HCT116 (cell line): ENCODE data around the gene ADIPOQ. TPM values are rescaled to one million over a fixed set of nuclear protein-coding genes. Genes with fewer than 3 reads are reported as not detected.
"Not testable (repeated sequence)": the region's sequence is repeated elsewhere in the genome, so short reads cannot be mapped to it uniquely, and the experiment has no call there.

Source experiments
- ATAC-seq: fragments of 200-7000 bp; cut with Tn5 transposase; 2 replicates; pipeline ENCODE4 v1.9.1; 2020; ENCODE audit warnings: mild to moderate bottlenecking, moderate library complexity
- BruUV-seq: library from RNA; stranded (reverse); fragments of 400-500 nt; replicated peaks from 2 replicates; lab custom pipeline; 2021; lab: Mats Ljungman, UMichigan
- CTCF ChIA-PET: fragments of 300-600 bp; sonication (Branson Sonifier 250); formaldehyde crosslinking; loops from one replicate; lab custom pipeline; 2021; ENCODE audit warnings: antibody characterized with exemption; lab: Charles Lee
- POLR2A ChIA-PET: fragments of 300-600, 350-600 bp; sonication (Branson Sonifier 250); formaldehyde crosslinking; loops from one replicate; lab custom pipeline; 2021; ENCODE audit warnings: antibody characterized with exemption; lab: Charles Lee
- RAD21 ChIA-PET, 2 experiments: fragments of 300-600 bp; sonication (Branson Sonifier 250); formaldehyde crosslinking; loops; one replicate each; lab custom pipeline; 2023; ENCODE audit warnings: low total read pairs in 2 of 2; ENCODE audit not compliant: uncharacterized antibody in 2 of 2, unreplicated experiment in 2 of 2, low non-redundant PET in 1 of 2; lab: Charles Lee
- DNase-seq: peaks from one replicate; pipeline ENCODE4 v3.0.0-alpha.2; 2010; ENCODE audit warnings: low read depth, low spot score
- H2AFZ ChIP-seq: fragments of 200-600 bp; shearing (Covaris generic), sonication (generic); 2 replicates; pipeline ENCODE4 v1.6.1; 2017; ENCODE audit warnings: low read depth, mixed run types, mixed read lengths, antibody characterized with exemption, low read length; ENCODE audit not compliant: poor library complexity, severe bottlenecking
- H3K27ac ChIP-seq: 2 replicates; pipeline ENCODE4 v1.5.1; 2012; ENCODE audit warnings: low read depth, low read length
- H3K27me3 ChIP-seq: fragments of 200-600 bp; sonication (generic); 2 replicates; pipeline ENCODE4 v1.6.1; 2016; ENCODE audit warnings: mixed run types, low read length, mixed read lengths; ENCODE audit not compliant: insufficient read depth
- H3K36me3 ChIP-seq, 2 experiments: fragments of 200-500 bp in 1 of 2; fragments of 200-600 bp in 1 of 2; sonication (Bioruptor generic) in 1 of 2; sonication (generic) in 1 of 2; 2 replicates each; pipeline versions ENCODE4 v1.5.1 to v1.6.1; 2014 to 2016; ENCODE audit warnings: low read length in 2 of 2, inconsistent platforms in 1 of 2, mixed read lengths in 1 of 2, mixed run types in 1 of 2; ENCODE audit not compliant: insufficient read depth in 2 of 2, control insufficient read depth in 1 of 2
- H3K4me1 ChIP-seq, 2 experiments: fragments of 200-600 bp in 1 of 2; sonication (generic) in 1 of 2; 2 replicates each; pipeline versions ENCODE4 v1.5.1 to v1.6.1; 2012 to 2017; ENCODE audit warnings: low read length in 2 of 2, inconsistent platforms in 1 of 2, mild to moderate bottlenecking in 1 of 2, mixed read lengths in 1 of 2, mixed run types in 1 of 2, moderate library complexity in 1 of 2; ENCODE audit not compliant: insufficient read depth in 2 of 2, control insufficient read depth in 1 of 2
- H3K4me2 ChIP-seq: fragments of 200-600 bp; sonication (generic); 2 replicates; pipeline ENCODE4 v1.6.1; 2017; ENCODE audit warnings: mixed run types, low read length, mixed read lengths
- H3K4me3 ChIP-seq, 2 experiments: fragments of 200-600 bp in 1 of 2; sonication (generic) in 1 of 2; replicated peaks in 1 of 2; 2 replicates each; pipeline ENCODE4 v1.5.1; 2011 to 2016; ENCODE audit warnings: low read length in 2 of 2, control low read depth in 1 of 2, low read depth in 1 of 2, mild to moderate bottlenecking in 1 of 2, mixed read lengths in 1 of 2, mixed run types in 1 of 2
- H3K79me2 ChIP-seq: fragments of 200-600 bp; sonication (generic); 2 replicates; pipeline ENCODE4 v1.6.1; 2017; ENCODE audit warnings: mild to moderate bottlenecking, mixed run types, low read length, moderate library complexity, mixed read lengths; ENCODE audit not compliant: insufficient read depth
- H3K9ac ChIP-seq: fragments of 200-600 bp; sonication (generic); 2 replicates; pipeline ENCODE4 v1.6.1; 2016; ENCODE audit warnings: low read length, mixed read lengths
- H3K9me2 ChIP-seq: fragments of 200-600 bp; sonication (generic), shearing (Covaris generic); 2 replicates; pipeline ENCODE4 v1.6.1; 2017; ENCODE audit warnings: mixed run types, mild to moderate bottlenecking, moderate library complexity; ENCODE audit not compliant: insufficient read depth
- H3K9me3 ChIP-seq, 2 experiments: fragments of 200-500 bp in 1 of 2; fragments of 200-600 bp in 1 of 2; sonication (Bioruptor generic) in 1 of 2; sonication (generic) in 1 of 2; 2 replicates each; pipeline ENCODE4 v1.6.1; 2014 to 2017; ENCODE audit warnings: low read length in 2 of 2, mixed read lengths in 2 of 2, inconsistent platforms in 1 of 2, low read depth in 1 of 2, mild to moderate bottlenecking in 1 of 2, mixed run types in 1 of 2, moderate library complexity in 1 of 2; ENCODE audit not compliant: control insufficient read depth in 1 of 2, insufficient read depth in 1 of 2
- H4K20me1 ChIP-seq: fragments of 200-600 bp; sonication (generic), shearing (Covaris generic); 2 replicates; pipeline ENCODE4 v1.6.1; 2017; ENCODE audit warnings: mixed run types, mild to moderate bottlenecking, moderate library complexity; ENCODE audit not compliant: insufficient read depth
- FOSL1 ChIP-seq: IDR thresholded peaks from 2 replicates; pipeline ENCODE4 v1.6.1; 2012; ENCODE audit warnings: low read depth
- POLR2A ChIP-seq: IDR thresholded peaks from 2 replicates; pipeline ENCODE4 v1.7.0; 2011; ENCODE audit warnings: borderline replicate concordance; ENCODE audit not compliant: insufficient read depth, insufficient read length; ENCODE audit errors: extremely low read depth
- RAD21 ChIP-seq: IDR thresholded peaks from 2 replicates; pipeline ENCODE4 v1.6.1; 2012; ENCODE audit warnings: low read depth, mild to moderate bottlenecking
- intact Hi-C: fragments of 100-400 bp; cut with micrococcal nuclease; formaldehyde crosslinking; loops from 2 replicates; pipeline ENCODE4 v1.10.0; 2022
- total RNA-seq: library from RNA; stranded (reverse); gene quantifications from one replicate; pipeline ENCODE4 v1.2.1, GENCODE V29; 2021; ENCODE audit not compliant: unreplicated experiment

ADIPOQ gene
- total RNA-seq, 1 experiment from 2014 or later: not detected

DNA sequence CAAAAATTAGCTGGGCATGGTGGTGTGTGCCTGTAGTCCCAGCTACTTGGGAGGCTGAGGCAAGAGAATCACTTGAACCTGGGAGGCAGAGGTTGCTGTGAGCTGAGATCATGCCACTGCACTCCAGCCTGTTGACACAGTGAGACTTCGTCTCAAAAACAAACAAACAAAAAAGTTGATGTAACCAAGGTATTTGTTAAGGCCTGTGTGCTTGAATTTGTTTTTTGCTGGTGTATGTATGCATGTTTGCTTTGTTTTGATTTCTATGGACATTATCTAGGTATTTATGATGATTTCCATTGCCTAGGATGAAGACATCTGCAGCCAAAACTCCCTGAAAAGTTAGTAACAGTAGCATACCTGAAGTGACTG, 20.1 kb upstream of the ADIPOQ start:
- not testable (repeated sequence) for H3K9me2 ChIP-seq, BruUV-seq, H3K4me1 ChIP-seq, H3K4me2 ChIP-seq, H3K27me3 ChIP-seq, ATAC-seq, H3K9ac ChIP-seq
- RAD21 ChIA-PET: interaction anchor here in 1 of 2 experiments (1.5 kb wide), 1 partner anchor 205 kb away, joined by 4 read pairs; no protein-coding TSS in a partner anchor
- TF ChIP-seq POLR2A: peak; percentile 70
- TF ChIP-seq, all 23 proteins: peak for 1; not testable (repeated sequence) for 22
- not testable (repeated sequence) for H2AFZ ChIP-seq, H3K36me3 ChIP-seq, H3K27ac ChIP-seq, DNase-seq, H4K20me1 ChIP-seq, H3K9me3 ChIP-seq, H3K4me3 ChIP-seq, H3K79me2 ChIP-seq
- intact Hi-C loops: loop anchor here (10.0 kb wide), 3 partner anchors 238 to 838 kb away; no protein-coding TSS in a partner anchor
- CTCF ChIA-PET: interaction anchor here (0.7 to 4.2 kb wide), 11 partner anchors 11 to 833 kb away, joined by 3 to 64 read pairs (median 5); partner anchors contain the start of gene AHSG
- POLR2A ChIA-PET: interaction anchor here (1.3 to 1.5 kb wide), 2 partner anchors 32 to 208 kb away, joined by 3 to 4 read pairs; no protein-coding TSS in a partner anchor

DNA sequence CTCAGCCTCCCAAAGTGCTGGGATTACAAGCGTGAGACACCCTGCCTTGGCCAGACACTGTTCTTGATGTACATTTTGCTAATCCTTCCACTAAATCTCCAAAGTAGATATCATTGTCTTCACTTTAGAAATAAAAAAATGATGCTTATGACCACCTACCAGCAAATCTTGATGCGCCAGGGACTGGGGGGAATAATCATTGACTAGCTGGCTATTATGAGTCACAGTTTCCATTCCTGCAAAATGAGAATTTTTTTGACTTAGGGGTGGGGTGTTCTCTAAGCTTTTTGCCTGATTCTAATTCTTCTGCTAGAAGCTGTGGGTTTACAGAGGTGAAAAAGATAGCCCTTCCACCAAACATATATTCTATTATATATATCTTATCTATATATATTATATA, 19.1 kb upstream of the ADIPOQ start:
- no peak for ATAC-seq
- RAD21 ChIA-PET: no interaction called here
- Histone ChIP-seq H3K4me2 (no peak overlapping the region), H3K9me2 (no peaks in the 10 kb centered on the region), H3K27me3 (no peaks in the 10 kb centered on the region; the same call in 1 of the 2 replicates)
- no peak for DNase-seq
- BruUV-seq: no TSS peak
- no peak for TF ChIP-seq RAD21
- TF ChIP-seq FOSL1: peak; percentile 39
- TF ChIP-seq, all 23 proteins: peak for 1
- H3K36me3 ChIP-seq: no peaks in the 10 kb centered on the region
- no peaks in the 10 kb centered on the region for H4K20me1 ChIP-seq
- peaks cover 4 to 14% of the 10 kb centered on the region in 2 experiments; a peak in 2 of 4 replicates for H3K4me1 ChIP-seq
- H3K9ac ChIP-seq: no peak overlapping the region
- ChIA-PET CTCF (interaction anchor here (0.7 to 4.2 kb wide), 2 partner anchors 210 to 234 kb away, joined by 5 to 64 read pairs; partner anchors contain the start of gene AHSG), POLR2A (no interaction called here)
- no peak overlapping the region for H2AFZ ChIP-seq
- no peaks in the 10 kb centered on the region for H3K9me3 ChIP-seq
- H3K79me2 ChIP-seq: no peaks in the 10 kb centered on the region; the same call in 1 of the 2 replicates
- intact Hi-C loops: loop anchor here (10.0 kb wide), 3 partner anchors 239 to 839 kb away; no protein-coding TSS in a partner anchor
- no peak overlapping the region for H3K27ac ChIP-seq
- no peak overlapping the region for H3K4me3 ChIP-seq
